ENCODE results near the gene CFAP161. TPM values are rescaled to one million over a fixed set of nuclear protein-coding genes. Genes with fewer than 3 reads are reported as not detected.

The CFAP161 gene
- not detected in 2 replicates for total RNA-seq (2014; rRNA removed; shearing (Covaris generic))

- no peak within 1 kb of the TSS for H3K27ac ChIP-seq
- H3K9me3 ChIP-seq (replicated peaks): no peaks in the 10 kb centered on the region
- no peaks in the 10 kb centered on the region for H3K36me3 ChIP-seq
Observed at GRCh38 chr15:81133782-81134461, at the start of gene CFAP161. Gene CFAP161 (plus strand): TSS chr15:81134270. CDS start chr15:81134330, 60 bp downstream.

GRCh38 chr15:81084716-81085115 is 49.4 kb upstream of the CFAP161 start:
- no peaks in the 10 kb centered on the region for H3K27me3 ChIP-seq
- no peaks in the 10 kb centered on the region; the same call in 1 of the 2 replicates for H3K9me3 ChIP-seq (replicated peaks)
- no peaks in the 10 kb centered on the region for H3K36me3 ChIP-seq
- no peak overlapping the region for H3K27ac ChIP-seq
- no peak overlapping the region for H3K4me3 ChIP-seq
- no peaks in the 10 kb centered on the region for H3K4me1 ChIP-seq
- no peak for DNase-seq

More at GRCh38 chr15:81133782-81134461, at the start of gene CFAP161:
- DNase-seq: peak; percentile 73 to 74
- H3K4me3 ChIP-seq: peak within 1 kb of the TSS; percentile 43
- H3K27me3 ChIP-seq: no peaks in the 10 kb centered on the region
- H3K4me1 ChIP-seq: no peaks in the 10 kb centered on the region

- Histone ChIP-seq H3K4me1 (no peaks in the 10 kb centered on the region), H3K27me3 (no peaks in the 10 kb centered on the region), H3K27ac (no peak overlapping the region), H3K36me3 (no peaks in the 10 kb centered on the region), H3K9me3 (replicated peaks) (no peaks in the 10 kb centered on the region; the same call in 1 of the 2 replicates), H3K4me3 (no peak overlapping the region)
- no peak for DNase-seq
Observed at GRCh38 chr15:81085213-81085612, 48.9 kb upstream of the CFAP161 start.

- Histone ChIP-seq H3K4me3 (no peak overlapping the region), H3K4me1 (no peaks in the 10 kb centered on the region), H3K36me3 (no peaks in the 10 kb centered on the region), H3K27me3 (no peaks in the 10 kb centered on the region), H3K27ac (no peak overlapping the region), H3K9me3 (replicated peaks) (no peaks in the 10 kb centered on the region; the same call in 1 of the 2 replicates)
- no peak for DNase-seq
Observed at GRCh38 chr15:81085898-81086297, 48.2 kb upstream of the CFAP161 start.

- Histone ChIP-seq H3K27me3 (no peaks in the 10 kb centered on the region), H3K36me3 (no peaks in the 10 kb centered on the region), H3K4me3 (no peak overlapping the region), H3K27ac (no peak overlapping the region), H3K9me3 (replicated peaks) (no peaks in the 10 kb centered on the region; the same call in 1 of the 2 replicates), H3K4me1 (0 out of 2 replicates have a peak, but pooled peaks cover 3% of the 10 kb centered on the region)
- no peak for DNase-seq
Observed at GRCh38 chr15:81087066-81087465, 47.0 kb upstream of the CFAP161 start.

GRCh38 chr15:81087694-81088093 is 46.4 kb upstream of the CFAP161 start:
- no peaks in the 10 kb centered on the region for H3K27me3 ChIP-seq
- H3K4me3 ChIP-seq: no peak overlapping the region
- no peaks in the 10 kb centered on the region; the same call in 1 of the 2 replicates for H3K9me3 ChIP-seq (replicated peaks)
- H3K27ac ChIP-seq: no peak overlapping the region
- no peak for DNase-seq
- H3K36me3 ChIP-seq: no peaks in the 10 kb centered on the region
- H3K4me1 ChIP-seq: peaks cover 7% of the 10 kb centered on the region

- no peak for DNase-seq
- Histone ChIP-seq H3K4me3 (no peak overlapping the region), H3K27me3 (no peaks in the 10 kb centered on the region), H3K36me3 (no peaks in the 10 kb centered on the region), H3K9me3 (replicated peaks) (no peaks in the 10 kb centered on the region; the same call in 1 of the 2 replicates), H3K27ac (no peak overlapping the region), H3K4me1 (peaks cover 11% of the 10 kb centered on the region)
Observed at GRCh38 chr15:81088470-81089013, 45.5 kb upstream of the CFAP161 start.

GRCh38 chr15:81091889-81092558 is 42.0 kb upstream of the CFAP161 start:
- peak overlapping the region; percentile 49 for H3K27ac ChIP-seq
- H3K4me1 ChIP-seq: peaks cover 11% of the 10 kb centered on the region
- H3K27me3 ChIP-seq: no peaks in the 10 kb centered on the region
- DNase-seq: peak; percentile 68 to 80
- H3K4me3 ChIP-seq: peak overlapping the region; percentile 21
- no peaks in the 10 kb centered on the region for H3K9me3 ChIP-seq (replicated peaks)
- no peaks in the 10 kb centered on the region for H3K36me3 ChIP-seq

GRCh38 chr15:81092559-81092902 is 41.5 kb upstream of the CFAP161 start:
- H3K4me1 ChIP-seq: peaks cover 11% of the 10 kb centered on the region
- no peaks in the 10 kb centered on the region for H3K9me3 ChIP-seq (replicated peaks)
- H3K27ac ChIP-seq: peak overlapping the region; percentile 49
- H3K27me3 ChIP-seq: no peaks in the 10 kb centered on the region
- peak overlapping the region; percentile 21 for H3K4me3 ChIP-seq
- no peaks in the 10 kb centered on the region for H3K36me3 ChIP-seq
- DNase-seq: peak; percentile 52 to 68

GRCh38 chr15:81093961-81094360 is 40.1 kb upstream of the CFAP161 start:
- no peak overlapping the region for H3K4me3 ChIP-seq
- H3K9me3 ChIP-seq (replicated peaks): no peaks in the 10 kb centered on the region
- DNase-seq: no peak
- H3K4me1 ChIP-seq: peaks cover 11% of the 10 kb centered on the region
- H3K36me3 ChIP-seq: no peaks in the 10 kb centered on the region
- H3K27ac ChIP-seq: no peak overlapping the region
- no peaks in the 10 kb centered on the region for H3K27me3 ChIP-seq

GRCh38 chr15:81095690-81096365 is 38.2 kb upstream of the CFAP161 start:
- H3K4me1 ChIP-seq: peaks cover 11% of the 10 kb centered on the region
- no peak overlapping the region for H3K27ac ChIP-seq
- H3K9me3 ChIP-seq (replicated peaks): no peaks in the 10 kb centered on the region
- no peaks in the 10 kb centered on the region for H3K36me3 ChIP-seq
- DNase-seq: no peak
- H3K27me3 ChIP-seq: no peaks in the 10 kb centered on the region
- H3K4me3 ChIP-seq: no peak overlapping the region

GRCh38 chr15:81096398-81096797 is 37.7 kb upstream of the CFAP161 start:
- peaks cover 11% of the 10 kb centered on the region for H3K4me1 ChIP-seq

GRCh38 chr15:81097116-81097889 is 36.8 kb upstream of the CFAP161 start:
- H3K4me1 ChIP-seq: peaks cover 7% of the 10 kb centered on the region
- no peak overlapping the region for H3K4me3 ChIP-seq
- no peaks in the 10 kb centered on the region for H3K27me3 ChIP-seq
- no peak for DNase-seq
- no peak overlapping the region for H3K27ac ChIP-seq
- H3K36me3 ChIP-seq: no peaks in the 10 kb centered on the region
- no peaks in the 10 kb centered on the region for H3K9me3 ChIP-seq (replicated peaks)

More at GRCh38 chr15:81096398-81096797, 37.7 kb upstream of the CFAP161 start:
- Histone ChIP-seq H3K9me3 (replicated peaks) (no peaks in the 10 kb centered on the region), H3K27ac (no peak overlapping the region), H3K4me3 (no peak overlapping the region), H3K27me3 (no peaks in the 10 kb centered on the region), H3K36me3 (no peaks in the 10 kb centered on the region)
- DNase-seq: no peak

- Histone ChIP-seq H3K4me1 (peaks cover 1% of the 10 kb centered on the region; the same call in 1 of the 2 replicates), H3K27ac (no peak overlapping the region), H3K9me3 (replicated peaks) (no peaks in the 10 kb centered on the region), H3K27me3 (no peaks in the 10 kb centered on the region), H3K36me3 (no peaks in the 10 kb centered on the region), H3K4me3 (no peak overlapping the region)
- DNase-seq: no peak
Observed at GRCh38 chr15:81097890-81098280, 36.2 kb upstream of the CFAP161 start.
